GM12872 (cell line): ENCODE measurements around the gene UQCC5.

Source experiments
- TF ChIP-seq, protein P1 (sequence below): IDR thresholded peaks from 3 replicates; pipeline ENCODE4 v1.5.1; 2011; ENCODE audit warnings: low read depth, mild to moderate bottlenecking, low read length, moderate library complexity; ENCODE audit not compliant: insufficient read depth

The UQCC5 gene

GRCh38 chr3:52534281-52535183 lies 1.9 kb upstream of the UQCC5 start:
- TF ChIP-seq, protein P1, sequence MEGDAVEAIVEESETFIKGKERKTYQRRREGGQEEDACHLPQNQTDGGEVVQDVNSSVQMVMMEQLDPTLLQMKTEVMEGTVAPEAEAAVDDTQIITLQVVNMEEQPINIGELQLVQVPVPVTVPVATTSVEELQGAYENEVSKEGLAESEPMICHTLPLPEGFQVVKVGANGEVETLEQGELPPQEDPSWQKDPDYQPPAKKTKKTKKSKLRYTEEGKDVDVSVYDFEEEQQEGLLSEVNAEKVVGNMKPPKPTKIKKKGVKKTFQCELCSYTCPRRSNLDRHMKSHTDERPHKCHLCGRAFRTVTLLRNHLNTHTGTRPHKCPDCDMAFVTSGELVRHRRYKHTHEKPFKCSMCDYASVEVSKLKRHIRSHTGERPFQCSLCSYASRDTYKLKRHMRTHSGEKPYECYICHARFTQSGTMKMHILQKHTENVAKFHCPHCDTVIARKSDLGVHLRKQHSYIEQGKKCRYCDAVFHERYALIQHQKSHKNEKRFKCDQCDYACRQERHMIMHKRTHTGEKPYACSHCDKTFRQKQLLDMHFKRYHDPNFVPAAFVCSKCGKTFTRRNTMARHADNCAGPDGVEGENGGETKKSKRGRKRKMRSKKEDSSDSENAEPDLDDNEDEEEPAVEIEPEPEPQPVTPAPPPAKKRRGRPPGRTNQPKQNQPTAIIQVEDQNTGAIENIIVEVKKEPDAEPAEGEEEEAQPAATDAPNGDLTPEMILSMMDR = no peak

DNA sequence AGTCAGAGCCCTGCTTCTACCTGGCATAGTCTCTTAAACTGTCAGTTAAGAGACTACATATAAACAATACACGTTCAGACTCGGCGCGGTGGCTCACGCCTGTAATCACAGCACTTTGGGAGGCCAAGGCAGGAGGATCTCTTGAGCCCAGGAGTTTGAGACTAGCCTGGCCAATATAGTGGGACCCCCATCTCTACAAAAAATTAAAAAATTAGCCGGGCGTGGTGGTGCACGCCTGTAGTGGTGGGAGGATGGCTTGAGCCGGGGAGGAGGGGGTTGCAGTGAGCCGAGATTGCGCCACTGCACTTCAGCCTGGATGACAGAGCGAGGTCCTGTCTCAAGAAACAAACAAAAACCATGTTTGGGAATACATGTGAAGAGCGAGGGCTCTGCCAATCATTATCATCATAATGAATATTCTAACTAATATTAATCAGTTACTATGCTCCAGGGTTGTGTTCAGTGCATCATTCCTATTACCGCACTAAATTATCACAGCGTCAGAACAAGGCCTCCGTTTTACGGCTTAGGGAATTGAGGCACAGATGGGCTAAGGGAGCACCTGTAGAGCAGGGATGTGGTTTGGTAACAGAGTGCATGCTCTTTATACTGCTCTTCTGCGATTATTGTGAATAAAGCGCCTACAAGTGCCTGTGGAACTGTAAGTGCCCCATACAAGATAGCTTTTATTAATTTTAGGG lies 844 bp upstream of the UQCC5 start:
- TF ChIP-seq, protein P1 = no peak

DNA sequence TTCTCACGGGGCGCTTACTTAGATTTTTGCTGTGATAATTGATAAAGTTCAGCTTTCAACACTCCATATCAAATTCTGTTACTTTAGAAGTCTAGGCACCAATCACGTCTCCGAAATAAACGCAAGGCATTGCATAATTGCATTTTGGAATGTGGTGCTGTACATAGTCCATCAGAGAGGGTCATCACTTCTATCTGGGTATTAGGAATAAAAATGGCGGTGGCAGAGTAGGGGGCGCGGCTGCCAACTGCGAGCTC lies 365 bp upstream of the UQCC5 start:
- TF ChIP-seq, protein P1 = no peak

DNA sequence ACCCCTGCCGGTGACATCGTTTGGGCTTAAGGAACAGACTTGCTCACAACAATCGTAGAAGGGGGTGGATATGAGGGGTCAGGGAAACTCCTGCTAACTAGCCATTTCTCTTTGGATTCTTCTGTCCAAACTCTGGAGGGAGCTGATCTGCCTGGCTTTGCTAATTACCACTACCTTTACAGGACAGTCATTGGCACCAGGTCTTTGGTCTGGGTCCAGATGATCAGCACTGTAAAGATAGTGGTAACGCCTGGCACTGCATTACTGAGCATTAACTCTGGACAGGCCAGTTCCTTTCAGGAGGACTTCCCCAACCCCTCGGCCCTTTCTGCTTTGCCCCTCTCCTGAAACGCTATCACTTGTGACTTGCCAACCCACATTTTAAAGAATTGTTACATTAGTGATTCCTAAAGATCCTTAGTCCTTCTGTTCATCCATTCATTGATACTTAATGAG lies 788 bp downstream of the UQCC5 start:
- TF ChIP-seq, protein P1 = no peak; the same call in 2 of the 3 replicates

- TF ChIP-seq, protein P1 = no peak
These were observed 1.5 kb downstream of the UQCC5 start for GRCh38 chr3:52537726-52538421.

GRCh38 chr3:52539010-52539653 lies 2.7 kb downstream of the UQCC5 start:
- TF ChIP-seq, protein P1 = no peak

- TF ChIP-seq, protein P1 = no peak
These were observed 4.6 kb downstream of the UQCC5 start for GRCh38 chr3:52541050-52541449.
